Mucosa of rectum (tissue), 2 donors: ENCODE measurements around the gene PGS1.
"Not testable (repeated sequence)": the region's sequence is repeated elsewhere in the genome, so short reads cannot be mapped to it uniquely, and the experiment has no call there.

Experiments used
- H3K27ac ChIP-seq, 2 donors: one replicate each; pipeline ENCODE4 v1.7.0; 2013; ENCODE audit warnings: inconsistent platforms in 2 of 2, low read depth in 2 of 2, low read length in 2 of 2
- H3K27me3 ChIP-seq, 2 donors: one replicate each; pipeline ENCODE4 v1.7.0; 2013; ENCODE audit warnings: low read length in 2 of 2; ENCODE audit not compliant: control insufficient read depth in 2 of 2, insufficient read depth in 2 of 2
- H3K36me3 ChIP-seq, 2 donors: one replicate each; pipeline ENCODE4 v1.7.0; 2013; ENCODE audit warnings: low read length in 2 of 2; ENCODE audit not compliant: control insufficient read depth in 2 of 2, insufficient read depth in 2 of 2
- H3K4me1 ChIP-seq, 2 donors: one replicate each; pipeline ENCODE4 v1.7.0; 2013; ENCODE audit warnings: low read length in 2 of 2, mild to moderate bottlenecking in 1 of 2; ENCODE audit not compliant: control insufficient read depth in 2 of 2, insufficient read depth in 2 of 2
- H3K4me3 ChIP-seq, 2 donors: one replicate each; pipeline ENCODE4 v1.7.0; 2013; ENCODE audit warnings: low read length in 2 of 2
- H3K9ac ChIP-seq, 2 donors: one replicate each; pipeline ENCODE4 v1.7.0; 2013; ENCODE audit warnings: low read length in 2 of 2, low read depth in 1 of 2, mild to moderate bottlenecking in 1 of 2
- H3K9me3 ChIP-seq, 2 donors: one replicate each; pipeline ENCODE4 v1.7.0; 2013; ENCODE audit warnings: low read length in 2 of 2; ENCODE audit not compliant: control insufficient read depth in 2 of 2
- donor health status: healthy.
- donor health status: Normal muscosa, but diverticular disease.

The PGS1 gene

DNA sequence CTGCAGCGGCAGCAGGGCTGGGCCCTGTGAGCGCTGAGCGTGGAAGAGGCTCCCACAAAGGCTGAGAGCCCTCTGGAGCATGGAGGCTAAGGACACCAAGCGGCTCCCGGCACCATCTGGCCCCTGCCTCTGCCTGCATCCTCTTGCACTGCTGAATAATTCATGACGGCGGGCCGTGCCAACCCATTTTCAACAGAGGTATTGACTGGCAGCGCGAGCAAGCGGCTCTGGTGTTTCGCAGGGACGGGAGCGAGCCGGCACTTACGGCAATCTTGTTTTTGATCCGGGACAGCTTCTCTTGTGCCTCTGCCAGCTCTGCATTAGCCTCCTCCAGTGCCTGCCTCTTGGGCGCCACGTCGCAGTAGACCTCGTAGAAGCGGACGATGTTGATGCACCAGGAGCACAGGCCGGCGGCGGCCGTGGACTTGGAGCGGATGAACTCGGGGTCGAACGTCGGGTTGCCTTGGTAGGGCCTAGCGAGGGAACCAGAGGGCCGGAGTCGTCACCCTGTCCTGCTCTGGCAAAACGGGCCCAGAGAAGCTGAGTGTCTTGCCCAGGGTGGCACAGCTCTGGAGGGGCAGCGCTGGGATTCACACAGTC lies 80.4 kb downstream of the PGS1 start:
- no peaks in the 10 kb centered on the region for H3K36me3 ChIP-seq
- H3K9ac ChIP-seq, result no peak overlapping the region
- H3K9me3 ChIP-seq, result no peaks in the 10 kb centered on the region
- no peaks in the 10 kb centered on the region for H3K4me1 ChIP-seq
- H3K4me3 ChIP-seq, result no peak overlapping the region
- H3K27ac ChIP-seq, result no peak overlapping the region
- no peaks in the 10 kb centered on the region for H3K27me3 ChIP-seq

DNA sequence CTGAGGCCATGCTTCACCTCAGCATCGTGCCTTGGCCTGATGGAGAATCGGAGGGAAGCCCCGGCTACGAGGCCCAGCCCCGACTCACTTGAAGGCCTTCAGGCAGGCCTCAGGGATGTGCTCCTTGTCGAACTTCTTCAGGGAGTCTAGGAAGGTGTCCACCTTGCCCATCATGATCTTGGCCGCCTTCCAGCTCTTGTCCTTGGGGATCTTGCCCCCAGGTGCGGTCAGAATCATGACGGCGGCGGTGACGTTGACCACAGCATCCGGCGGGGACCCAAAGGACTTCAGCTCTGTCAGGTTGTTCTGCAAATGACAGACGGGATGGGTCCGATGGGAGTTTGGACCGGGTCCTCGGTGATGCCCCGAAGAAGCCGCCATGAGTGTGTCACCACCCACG lies 81.2 kb downstream of the PGS1 start:
- H3K27me3 ChIP-seq, result no peaks in the 10 kb centered on the region
- H3K9me3 ChIP-seq, result no peaks in the 10 kb centered on the region
- no peaks in the 10 kb centered on the region for H3K36me3 ChIP-seq
- no peak overlapping the region for H3K9ac ChIP-seq
- H3K27ac ChIP-seq, result no peak overlapping the region
- H3K4me1 ChIP-seq, result no peaks in the 10 kb centered on the region
- no peak overlapping the region for H3K4me3 ChIP-seq

DNA sequence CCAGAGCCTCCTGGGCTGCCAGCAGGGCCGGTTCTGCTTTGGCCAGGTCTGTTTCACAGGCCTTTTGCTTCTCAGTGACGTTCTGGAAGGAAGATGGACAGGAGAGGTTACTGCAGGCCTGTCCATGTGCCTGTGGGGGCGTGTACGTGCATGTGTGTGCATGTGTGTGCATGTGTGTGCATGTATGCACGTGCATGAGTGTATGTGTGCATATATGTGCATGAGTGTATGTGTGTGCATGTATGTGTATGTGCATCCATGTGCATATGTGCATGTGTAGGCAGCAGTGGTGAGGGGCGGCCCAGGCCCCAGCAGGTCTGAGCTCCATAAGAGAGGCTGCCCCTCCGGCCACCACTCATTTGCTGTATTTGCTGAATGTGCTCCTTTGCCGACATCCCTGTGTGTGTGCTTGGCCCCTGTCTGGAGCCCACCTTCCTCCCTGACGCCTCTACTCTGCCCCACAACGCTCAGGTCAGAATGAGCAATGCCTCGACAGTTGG lies 81.8 kb downstream of the PGS1 start:
- Histone ChIP-seq H3K9ac (no peak overlapping the region), H3K36me3 (no peaks in the 10 kb centered on the region), H3K4me1 (no peaks in the 10 kb centered on the region), H3K9me3 (no peaks in the 10 kb centered on the region), H3K4me3 (no peak overlapping the region), H3K27me3 (no peaks in the 10 kb centered on the region), H3K27ac (no peak overlapping the region)

DNA sequence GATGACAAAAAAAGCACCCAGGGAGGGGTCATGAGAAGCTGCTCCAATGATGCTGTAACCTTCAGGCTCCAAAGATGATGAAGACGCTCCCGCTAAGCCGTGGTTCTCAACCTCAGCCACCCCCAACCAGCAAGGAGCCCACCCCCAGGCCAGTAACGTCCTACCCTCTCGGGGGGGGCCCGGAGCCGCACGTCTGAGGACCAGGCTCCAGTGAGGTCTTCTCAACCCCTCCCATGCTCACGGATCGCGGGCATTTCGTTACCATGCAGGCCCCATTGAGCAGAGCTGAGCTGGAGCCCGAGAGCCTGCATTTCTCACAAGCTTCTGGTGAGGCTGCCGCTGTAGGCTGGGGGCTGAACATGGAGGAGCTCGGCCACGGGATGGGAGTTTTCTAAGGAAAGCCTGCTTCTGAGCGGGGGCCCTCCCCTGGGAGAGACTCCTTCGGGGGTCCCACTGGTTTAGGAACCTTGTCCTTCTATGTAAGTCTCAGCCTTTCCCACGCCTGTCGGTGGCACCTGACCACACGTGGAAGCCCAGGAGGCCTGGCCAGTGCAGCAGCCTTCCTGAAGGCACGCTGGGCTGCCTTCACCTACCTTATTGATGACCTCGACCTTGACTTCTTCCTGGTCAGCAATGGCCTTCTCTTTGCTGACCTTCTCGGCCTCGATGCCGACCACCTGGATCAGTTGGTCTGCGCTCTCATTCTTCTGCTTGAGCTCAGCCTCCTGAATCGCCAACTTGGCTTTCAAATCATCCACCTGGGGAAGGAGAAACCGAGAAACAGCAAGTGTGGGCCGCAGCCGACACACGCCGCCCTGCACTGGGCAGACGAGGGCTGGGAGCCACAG lies 82.7 kb downstream of the PGS1 start:
- no peaks in the 10 kb centered on the region for H3K36me3 ChIP-seq
- H3K9me3 ChIP-seq, result no peaks in the 10 kb centered on the region
- no peak overlapping the region for H3K27ac ChIP-seq
- H3K27me3 ChIP-seq, result no peaks in the 10 kb centered on the region
- H3K4me3 ChIP-seq, result no peak overlapping the region
- H3K4me1 ChIP-seq, result no peaks in the 10 kb centered on the region
- H3K9ac ChIP-seq, result no peak overlapping the region

DNA sequence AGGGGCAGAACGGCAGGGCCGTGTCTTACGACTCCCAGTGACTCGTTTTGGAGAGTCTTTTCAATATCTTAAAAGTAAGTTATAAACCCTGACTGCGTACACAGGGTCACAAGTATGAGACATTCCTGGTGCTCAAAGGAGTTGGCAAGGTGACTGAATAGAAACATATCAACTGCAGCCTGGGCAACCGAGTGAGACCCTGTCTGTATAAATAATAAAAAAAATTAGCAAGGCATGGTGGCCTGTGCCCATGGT lies 83.3 kb downstream of the PGS1 start:
- no peak overlapping the region for H3K9ac ChIP-seq
- H3K4me1 ChIP-seq, result no peaks in the 10 kb centered on the region
- H3K36me3 ChIP-seq, result no peaks in the 10 kb centered on the region
- no peaks in the 10 kb centered on the region for H3K27me3 ChIP-seq
- no peak overlapping the region for H3K4me3 ChIP-seq
- H3K27ac ChIP-seq, result no peak overlapping the region
- H3K9me3 ChIP-seq, result no peaks in the 10 kb centered on the region

DNA sequence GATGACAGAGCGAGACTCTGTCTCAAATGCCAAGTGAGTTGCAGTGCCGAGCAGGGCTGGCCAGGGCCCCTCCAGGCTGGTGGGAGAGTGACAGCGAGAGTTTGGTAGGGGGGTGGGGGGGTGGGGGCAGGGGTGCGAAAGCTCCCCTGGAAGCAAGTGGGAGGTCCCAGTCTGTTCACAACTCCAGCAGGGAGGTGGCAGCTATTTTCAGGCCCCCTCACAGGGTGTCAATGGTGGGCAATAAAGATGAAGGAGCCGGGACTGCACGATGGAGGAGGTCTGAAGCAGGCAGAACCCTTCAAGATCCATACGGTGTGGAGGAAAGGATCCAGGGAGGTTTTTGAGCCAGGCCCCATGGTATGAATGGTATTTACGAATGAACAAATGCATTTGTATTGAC lies 83.7 kb downstream of the PGS1 start:
- Histone ChIP-seq H3K4me3 (no peak overlapping the region), H3K36me3 (no peaks in the 10 kb centered on the region), H3K9me3 (no peaks in the 10 kb centered on the region), H3K27me3 (no peaks in the 10 kb centered on the region), H3K4me1 (no peaks in the 10 kb centered on the region), H3K9ac (no peak overlapping the region), H3K27ac (no peak overlapping the region)

DNA sequence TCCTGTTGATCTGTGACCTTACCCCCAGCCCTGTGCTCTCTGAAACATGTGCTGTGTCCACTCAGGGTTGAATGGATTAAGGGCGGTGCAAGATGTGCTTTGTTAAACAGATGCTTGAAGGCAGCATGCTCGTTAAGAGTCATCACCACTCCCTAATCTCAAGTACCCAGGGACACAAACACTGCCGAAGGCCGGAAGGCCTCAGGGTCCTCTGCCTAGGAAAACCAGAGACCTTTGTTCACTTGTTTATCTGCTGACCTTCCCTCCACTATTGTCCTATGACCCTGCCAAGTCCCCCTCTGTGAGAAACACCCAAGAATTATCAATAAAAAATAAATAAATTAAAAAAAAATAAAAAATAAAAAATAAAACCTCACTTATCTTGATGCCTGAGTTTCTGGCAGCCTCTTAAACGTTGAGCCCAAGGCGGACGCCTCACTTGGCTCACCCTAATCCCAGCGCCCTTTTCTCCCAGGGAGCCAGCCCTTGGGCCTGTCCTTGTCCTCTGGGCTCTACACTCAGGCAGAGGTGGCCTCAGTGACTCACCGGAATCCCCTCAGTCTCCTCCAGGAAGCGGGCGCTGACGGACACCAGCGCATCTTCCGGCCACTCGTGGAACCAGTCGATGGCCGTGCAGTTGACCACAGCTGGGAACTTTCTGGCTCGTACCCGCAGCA lies 87.8 kb downstream of the PGS1 start:
- not testable (repeated sequence) for H3K27ac ChIP-seq, H3K4me3 ChIP-seq, H3K9ac ChIP-seq, H3K4me1 ChIP-seq, H3K9me3 ChIP-seq, H3K27me3 ChIP-seq, H3K36me3 ChIP-seq

DNA sequence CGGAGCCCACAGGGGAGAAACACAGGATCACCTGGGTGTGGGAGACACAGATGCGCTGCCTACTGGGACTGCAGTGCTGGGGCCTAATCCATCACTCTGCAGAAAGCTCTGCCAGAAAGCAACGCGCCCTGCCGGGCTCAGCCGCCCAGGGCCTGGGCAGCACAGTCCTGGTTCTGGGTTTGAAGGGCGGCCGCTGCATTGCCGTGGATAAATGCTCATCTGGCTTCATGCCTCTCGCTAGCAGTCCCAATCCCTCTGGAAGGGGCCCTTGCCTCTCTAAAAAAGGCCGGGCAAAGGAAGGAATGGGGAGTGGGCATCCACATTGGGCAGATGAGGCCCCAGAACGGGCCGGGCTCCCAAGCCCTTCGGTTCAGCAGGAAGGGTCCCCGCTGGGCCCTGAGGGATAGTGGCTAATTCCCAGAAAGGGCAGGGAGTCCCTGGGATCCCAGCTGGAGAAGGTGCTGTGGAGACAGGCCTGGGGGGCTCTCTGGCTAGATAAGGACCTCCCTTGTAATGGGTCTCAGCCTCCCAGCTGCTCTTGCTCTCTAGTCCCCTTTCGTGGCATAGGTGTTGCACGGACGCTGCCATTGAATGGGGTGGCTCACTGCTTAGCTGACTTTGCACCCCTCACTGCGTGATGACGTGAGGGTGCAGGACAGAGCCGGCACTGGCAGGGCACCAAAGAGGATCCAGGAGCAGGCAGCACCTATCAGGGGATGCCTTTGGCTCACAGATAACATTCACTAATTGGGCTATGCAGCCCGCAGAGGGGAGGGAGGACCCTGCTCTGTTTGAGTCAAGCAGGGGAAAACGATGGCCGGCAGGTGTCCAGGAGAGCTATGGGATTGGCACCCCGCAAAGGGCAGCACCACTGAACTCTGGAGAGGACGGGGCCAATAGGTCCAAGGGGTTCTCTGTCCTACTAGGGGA lies 88.6 kb downstream of the PGS1 start:
- Histone ChIP-seq H3K4me3 (no peak overlapping the region), H3K9ac (no peak overlapping the region), H3K4me1 (no peaks in the 10 kb centered on the region), H3K36me3 (no peaks in the 10 kb centered on the region), H3K27ac (no peak overlapping the region), H3K27me3 (no peaks in the 10 kb centered on the region), H3K9me3 (no peaks in the 10 kb centered on the region)

DNA sequence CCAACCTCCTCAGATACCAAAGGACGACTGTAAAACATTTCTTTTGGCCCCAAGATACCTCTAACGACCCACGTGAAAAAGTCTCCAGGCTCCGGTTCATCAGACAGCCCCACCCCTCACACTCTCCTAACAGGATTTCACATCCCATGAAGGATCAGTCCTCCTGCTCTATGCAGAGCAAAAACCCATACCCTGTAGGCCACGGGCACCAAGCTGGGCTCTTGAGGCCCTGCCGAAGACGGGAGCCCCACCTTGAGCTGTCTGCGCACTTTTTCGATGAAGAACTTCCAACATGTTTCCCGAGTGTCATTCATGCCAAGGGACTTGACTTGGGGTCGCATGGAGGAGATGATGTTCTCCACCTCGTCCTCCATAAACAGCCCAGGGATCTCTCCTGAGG lies 89.9 kb downstream of the PGS1 start:
- no peak overlapping the region for H3K9ac ChIP-seq
- no peaks in the 10 kb centered on the region for H3K9me3 ChIP-seq
- H3K4me1 ChIP-seq, result no peaks in the 10 kb centered on the region
- H3K36me3 ChIP-seq, result no peaks in the 10 kb centered on the region
- no peak overlapping the region for H3K4me3 ChIP-seq
- no peak overlapping the region for H3K27ac ChIP-seq
- no peaks in the 10 kb centered on the region for H3K27me3 ChIP-seq

DNA sequence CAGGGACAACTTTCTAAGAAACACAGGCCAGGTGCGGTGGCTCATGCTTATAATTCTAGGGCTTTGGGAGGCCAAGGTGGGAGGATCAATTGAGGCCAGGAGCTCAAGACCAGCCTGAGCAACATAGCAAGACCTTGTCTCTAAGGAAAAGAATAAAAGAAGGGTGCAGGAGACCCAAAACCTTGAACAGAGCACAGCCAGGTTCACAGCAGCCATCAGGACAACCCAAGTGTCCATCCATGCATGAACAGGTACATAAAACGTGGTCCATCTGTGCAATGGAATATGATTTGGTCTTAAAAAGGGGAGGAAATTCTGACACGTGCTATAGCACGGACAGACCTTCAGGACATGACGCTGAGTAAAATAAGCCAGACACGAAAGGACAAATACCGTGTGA lies 91.0 kb downstream of the PGS1 start:
- no peaks in the 10 kb centered on the region for H3K4me1 ChIP-seq
- no peak overlapping the region for H3K27ac ChIP-seq
- no peak overlapping the region for H3K9ac ChIP-seq
- H3K9me3 ChIP-seq, result no peaks in the 10 kb centered on the region
- H3K27me3 ChIP-seq, result peaks cover 0 to 2% of the 10 kb centered on the region in 2 donors
- H3K36me3 ChIP-seq, result no peaks in the 10 kb centered on the region
- H3K4me3 ChIP-seq, result no peak overlapping the region
